HG02885 (cell line): Measurements from ENCODE around the gene HYPK.

ENCODE experiments used
- ATAC-seq: cut with Tn5 transposase; IDR thresholded peaks from one replicate; pipeline ENCODE4 v1.9.1; 2021; ENCODE audit warnings: mild to moderate bottlenecking; ENCODE audit not compliant: unreplicated experiment, poor library complexity

The HYPK gene, protein sequence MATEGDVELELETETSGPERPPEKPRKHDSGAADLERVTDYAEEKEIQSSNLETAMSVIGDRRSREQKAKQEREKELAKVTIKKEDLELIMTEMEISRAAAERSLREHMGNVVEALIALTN

DNA sequence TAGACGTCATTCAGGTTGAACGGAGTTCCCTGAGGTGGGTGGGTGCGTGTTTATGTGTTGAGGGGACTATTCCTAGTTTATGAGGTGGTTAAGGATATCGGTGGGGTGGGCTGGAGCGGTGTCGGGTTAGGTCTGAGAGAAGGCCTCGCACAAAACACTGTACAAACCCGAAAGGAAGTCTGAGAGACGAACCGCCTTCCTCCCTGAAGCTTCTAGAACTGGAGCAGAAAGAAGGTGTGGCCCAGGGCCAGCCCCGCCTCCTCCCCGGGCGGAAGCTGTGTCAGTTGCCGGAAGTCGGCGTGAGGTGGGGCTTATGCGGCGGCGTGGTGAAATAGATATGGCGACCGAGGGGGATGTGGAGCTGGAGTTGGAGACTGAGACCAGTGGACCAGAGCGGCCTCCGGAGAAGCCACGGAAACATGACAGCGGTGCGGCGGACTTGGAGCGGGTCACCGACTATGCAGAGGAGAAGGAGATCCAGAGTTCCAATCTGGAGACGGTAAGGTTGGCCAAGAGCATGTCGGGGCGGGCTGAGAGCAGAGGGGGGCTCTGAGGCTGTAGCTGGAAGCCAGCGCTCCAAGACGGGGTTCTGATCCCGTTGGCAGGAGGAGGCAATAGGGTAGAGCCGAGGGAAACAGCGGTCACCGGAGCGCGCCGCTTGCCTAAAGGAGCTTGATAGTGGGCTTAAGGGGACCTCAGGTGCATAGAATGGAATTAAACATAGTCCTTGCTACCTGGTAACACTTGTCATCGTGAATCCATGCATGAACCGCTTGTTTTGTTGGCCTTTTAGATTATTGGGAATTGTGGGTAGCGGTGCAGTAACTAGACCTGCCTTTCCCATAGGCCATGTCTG is at the start of gene HYPK:
Gene HYPK, plus strand, starts transcription at position 314 of the 856 bp plus-strand sequence. Its CDS starts 24 bp downstream, at position 338.
- ATAC-seq = peak; percentile 91

DNA sequence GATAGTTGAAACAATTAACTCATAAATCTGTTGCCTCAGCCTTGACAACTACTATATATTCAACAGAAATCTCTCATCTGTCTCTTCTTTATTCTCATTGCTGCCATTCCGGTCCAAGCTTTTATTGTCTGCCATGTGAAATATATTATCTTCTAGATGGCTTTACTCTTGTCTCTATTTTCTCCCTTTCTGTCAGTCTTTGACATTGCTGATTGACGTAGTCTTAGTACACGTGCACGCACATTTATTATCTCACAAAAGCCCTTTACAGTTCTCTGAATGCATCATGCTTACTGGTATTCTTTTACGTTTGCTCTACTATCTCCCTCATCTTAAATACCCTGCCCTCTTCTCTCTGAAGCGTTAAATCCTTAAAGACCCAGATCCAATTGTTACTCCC is 48.5 kb upstream of the HYPK start:
- ATAC-seq = no peak

DNA sequence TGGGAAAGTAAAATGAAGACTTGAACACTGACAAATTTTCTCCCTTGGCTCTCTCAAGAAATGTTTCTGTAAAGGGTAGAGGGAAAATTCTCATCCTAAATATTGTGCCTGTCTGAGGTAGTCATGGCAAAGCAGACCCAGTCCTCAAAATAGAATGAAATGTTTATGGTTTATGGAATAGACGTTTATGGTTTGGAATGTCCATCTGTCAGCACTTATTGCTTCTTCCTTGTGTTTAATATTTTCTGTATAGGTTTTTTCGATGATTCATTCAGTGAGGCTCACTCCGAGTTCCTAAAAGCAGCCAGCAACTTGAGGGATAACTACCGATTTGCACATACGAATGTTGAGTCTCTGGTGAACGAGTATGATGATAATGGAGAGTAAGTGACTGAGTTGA is 37.6 kb upstream of the HYPK start:
- no peak for ATAC-seq

DNA sequence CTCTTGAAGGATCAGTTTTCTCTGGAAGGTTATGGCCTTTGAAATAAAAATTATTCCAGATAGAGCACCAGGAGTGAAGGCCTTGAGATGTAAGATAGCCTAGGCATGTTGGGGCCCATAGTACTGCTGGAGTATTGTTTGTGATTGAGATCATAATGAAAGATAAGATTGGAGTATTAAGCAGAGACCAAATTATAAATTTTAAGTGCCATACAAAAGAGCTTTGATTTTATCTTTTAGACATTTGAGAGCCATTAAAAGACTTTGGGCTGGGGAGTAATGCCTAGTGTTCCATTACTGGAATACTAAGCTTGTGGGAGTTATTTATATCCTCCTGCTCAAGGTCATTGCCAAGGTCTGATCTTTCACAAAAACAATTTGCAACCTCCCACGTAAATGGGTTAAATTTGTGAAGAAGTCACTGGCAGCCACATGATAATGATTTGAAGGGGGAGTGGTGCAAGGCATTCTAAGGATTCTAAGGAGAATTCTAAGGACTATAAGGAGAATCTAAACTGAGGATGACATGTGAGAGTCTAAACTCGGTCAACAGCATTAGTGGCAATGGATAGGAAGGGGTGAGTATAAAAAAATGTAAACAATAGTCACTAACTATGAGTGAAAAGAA is 36.5 kb upstream of the HYPK start:
- no peak for ATAC-seq

DNA sequence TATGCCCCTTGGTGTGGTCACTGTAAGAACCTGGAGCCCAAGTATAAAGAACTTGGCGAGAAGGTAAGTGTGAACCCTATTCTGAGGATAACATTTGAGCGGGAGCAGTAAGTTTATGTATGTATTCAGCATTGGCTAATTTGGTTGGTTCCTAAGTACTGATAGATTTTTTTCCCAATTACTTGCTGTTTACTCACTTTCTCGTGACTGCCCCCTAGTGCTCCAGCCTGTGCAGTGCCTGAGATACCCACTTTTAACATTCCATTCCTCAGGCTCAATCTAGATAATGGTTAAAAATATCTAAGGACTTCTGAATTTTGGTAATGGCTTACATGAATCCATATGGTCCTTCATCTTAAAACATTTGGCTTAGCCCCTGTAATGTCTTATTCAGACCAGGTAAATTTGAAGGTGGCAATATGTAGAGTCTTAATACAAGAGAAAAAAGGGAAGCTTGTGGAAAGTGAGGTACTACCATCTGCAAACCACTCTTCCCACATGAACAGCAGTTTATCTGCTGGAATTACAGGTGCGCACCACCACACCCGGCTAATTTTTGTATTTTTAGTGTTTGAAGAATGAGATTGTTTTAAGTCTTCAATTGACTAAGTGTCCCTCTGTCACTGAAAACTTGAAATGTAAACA is 30.7 kb upstream of the HYPK start:
- no peak for ATAC-seq

DNA sequence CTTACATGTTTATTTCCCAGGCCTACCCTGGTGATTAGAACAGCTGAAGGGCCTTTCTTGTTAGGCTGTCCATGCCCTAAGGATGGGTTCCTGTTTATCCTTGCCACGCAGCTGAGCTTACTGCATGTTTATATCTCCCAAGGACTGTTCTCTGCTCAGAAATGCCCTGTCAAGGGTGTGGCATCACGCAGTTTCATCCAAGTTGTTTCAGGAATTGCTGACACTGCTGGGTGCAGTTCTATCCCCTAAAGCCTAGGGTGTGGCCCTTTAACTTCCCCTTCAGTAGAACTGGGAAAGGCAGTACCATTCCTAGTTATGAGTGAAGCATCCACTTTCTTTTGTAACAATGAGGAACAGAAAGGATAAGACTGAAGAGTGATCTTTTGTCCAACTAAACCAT is 28.6 kb upstream of the HYPK start:
- ATAC-seq = no peak

DNA sequence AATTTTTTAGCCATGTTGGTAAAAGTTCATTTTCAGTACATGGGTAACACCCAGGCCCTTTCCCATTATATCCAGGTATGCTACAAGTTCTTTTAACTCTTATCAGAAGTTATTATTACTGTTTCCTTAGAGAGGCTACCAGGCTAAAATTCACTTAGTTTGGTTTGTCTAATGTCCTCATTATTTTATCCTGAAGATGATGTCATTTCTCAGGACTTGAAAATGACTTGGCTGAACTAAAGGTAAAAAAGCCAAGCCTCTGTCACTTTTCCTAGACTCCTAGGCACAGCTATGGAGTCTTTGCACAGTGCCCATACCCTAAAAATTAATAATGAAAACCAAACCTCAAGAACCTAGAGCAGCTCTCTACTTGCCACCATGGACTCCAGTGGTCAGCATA is 27.8 kb upstream of the HYPK start:
- ATAC-seq = no peak

DNA sequence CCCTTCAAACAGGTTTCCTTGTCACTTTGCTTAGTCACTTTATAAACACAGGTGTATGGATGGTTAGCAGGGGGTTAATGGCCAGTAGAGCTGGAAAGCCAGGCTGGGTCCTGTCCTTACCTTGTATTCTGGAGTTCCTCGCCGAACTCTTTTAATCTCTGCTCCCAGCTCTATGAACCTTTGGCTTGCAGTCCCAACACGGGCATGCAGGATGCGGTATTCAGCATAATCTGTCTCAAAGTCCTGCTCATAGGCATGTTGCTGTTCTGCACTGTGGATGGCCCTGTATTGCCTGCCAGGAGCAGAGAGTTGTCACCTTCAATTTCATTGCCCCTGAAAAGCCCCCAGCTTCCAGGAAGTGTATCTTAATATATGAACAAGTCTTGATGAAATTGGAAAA is 26.3 kb upstream of the HYPK start:
- ATAC-seq = no peak

DNA sequence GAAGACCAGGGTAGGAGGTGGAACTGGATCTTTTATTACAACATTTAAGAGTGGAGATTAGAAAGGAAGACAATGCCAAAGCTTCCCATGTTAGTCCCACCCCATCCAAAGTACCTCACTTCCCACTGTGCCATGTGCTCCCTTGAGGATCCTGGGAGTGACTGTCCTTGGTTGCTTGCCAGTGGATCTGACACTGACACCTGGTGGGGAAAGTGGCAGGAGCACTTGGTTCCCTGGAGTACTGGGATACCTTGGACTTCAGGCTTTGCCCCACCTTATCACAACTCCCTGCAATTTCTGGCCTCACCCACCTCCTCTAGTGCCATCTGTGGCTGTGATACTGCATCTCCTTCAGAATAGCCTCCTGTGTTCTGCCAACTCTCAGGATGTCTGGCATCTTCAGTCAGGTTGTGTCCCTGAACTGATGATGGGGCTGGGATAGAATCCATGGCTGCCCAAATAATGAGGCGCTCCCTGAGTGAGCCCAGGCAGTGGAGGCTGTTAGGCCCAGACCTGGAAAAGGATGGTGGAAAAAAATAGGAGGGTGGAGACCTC is 24.9 kb upstream of the HYPK start:
- ATAC-seq = no peak

DNA sequence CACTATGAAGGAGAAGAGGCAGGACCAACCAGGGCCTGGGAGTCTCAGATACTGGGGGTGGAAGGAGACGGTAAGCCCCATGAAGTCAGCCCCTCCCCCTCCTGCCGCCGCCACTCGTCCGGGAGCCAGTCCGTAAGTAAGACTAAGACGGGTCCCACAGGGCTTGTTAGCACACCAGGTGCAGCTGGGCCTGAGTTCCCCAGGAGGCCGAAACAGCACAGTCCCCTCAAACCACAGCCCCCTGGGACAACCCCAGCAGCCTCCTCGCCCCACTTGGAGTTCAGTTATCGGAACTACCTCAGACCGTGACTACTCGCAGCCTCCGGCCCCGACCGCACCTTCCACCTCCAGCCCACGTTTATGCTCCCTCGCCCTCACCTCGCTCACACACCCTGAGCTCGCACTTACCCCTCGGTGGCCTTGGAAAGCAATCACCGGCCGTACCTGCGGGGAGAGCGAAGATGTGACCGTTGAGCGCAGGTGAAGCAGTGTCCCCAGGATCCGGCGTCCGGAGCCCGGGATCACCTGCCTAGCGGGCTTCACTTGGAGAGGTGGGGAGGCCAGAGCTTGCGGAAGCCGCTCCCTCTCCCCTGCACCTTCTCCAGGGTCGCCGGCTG is 24.2 kb upstream of the HYPK start:
- peak; percentile 57 for ATAC-seq

DNA sequence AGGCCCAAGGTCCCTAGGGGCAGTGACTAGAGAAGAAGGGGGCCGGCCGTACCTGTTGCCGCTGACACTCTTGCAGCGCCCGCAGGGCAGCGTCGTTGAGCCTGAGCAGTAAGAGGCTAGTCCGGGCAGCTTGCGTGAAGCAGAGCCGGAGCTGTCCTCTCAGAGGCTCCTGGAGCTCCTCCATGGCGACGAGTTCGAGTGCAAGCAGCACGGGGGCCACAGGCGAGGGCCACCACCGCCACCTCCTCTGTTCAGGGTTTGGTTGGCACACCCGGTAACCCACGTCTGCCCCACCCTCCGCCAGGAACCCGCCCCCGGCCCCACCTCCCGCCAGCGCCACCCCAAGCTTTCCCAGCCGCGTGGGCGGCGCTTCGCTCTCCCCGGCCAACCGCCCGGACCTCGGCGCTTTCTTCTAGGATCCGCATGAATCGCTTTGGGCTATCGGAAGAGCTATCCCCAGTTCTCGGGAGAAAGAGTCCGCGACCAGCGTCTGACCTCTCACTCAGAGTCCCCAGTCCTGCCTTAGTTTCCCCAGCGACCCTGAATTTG is 23.6 kb upstream of the HYPK start, which contains the start of gene ELL3:
Gene ELL3, minus strand, starts transcription at position 249 of the 549 bp plus-strand sequence. Its CDS starts 65 bp downstream, at position 184.
- ATAC-seq = peak; percentile 44

DNA sequence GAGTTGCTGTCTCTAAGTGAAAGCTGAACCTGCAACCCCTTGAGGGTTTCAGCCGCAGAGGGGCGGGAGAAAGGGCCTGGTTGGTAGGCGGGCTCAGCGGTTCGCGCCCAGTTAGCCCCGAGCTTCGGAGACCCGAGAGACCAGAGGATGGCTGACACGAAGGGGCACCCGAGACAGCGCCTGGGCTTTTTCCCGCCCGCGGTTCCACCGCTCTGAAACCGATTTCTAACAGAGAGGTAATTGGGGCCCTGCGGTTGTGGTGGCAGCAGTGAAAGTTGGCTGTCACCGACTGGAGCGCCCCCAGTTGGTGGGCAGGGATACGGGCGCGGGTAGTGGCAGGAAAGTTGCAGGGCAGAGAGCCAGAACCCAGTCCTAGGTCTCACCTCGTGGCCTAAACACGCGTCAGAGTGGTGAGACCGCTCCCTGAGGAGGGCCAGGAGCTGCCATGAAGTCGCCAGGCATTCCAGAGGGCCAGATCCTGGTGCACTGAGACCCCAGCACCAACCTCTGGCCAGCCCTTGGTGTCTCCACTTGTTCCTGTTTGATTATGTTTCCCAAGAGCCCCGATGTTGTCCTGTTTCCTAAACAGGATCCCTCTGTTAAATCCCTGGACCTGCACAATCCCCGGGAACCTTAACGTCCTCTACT is 23.0 kb upstream of the HYPK start:
- ATAC-seq = peak; percentile 61

DNA sequence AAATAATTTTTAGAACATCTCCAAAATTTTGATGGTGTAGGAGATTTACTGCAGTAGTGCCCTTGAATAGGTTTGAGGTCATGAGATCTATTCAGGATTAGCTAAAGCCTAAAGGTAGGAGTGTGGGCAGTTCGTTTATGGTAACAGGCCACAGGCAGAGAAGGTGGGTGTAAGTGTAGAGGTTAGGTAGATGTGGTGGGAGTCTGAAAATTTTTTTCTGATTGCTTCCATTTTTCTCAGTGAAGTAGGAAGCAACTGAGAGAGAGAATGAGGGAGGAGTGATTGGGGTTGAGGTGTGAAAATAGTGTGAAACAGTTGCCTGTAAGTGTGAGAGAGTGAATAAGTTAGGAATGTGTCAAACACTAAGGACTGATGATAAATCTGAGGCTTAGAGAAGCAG is 21.4 kb upstream of the HYPK start:
- ATAC-seq = no peak

DNA sequence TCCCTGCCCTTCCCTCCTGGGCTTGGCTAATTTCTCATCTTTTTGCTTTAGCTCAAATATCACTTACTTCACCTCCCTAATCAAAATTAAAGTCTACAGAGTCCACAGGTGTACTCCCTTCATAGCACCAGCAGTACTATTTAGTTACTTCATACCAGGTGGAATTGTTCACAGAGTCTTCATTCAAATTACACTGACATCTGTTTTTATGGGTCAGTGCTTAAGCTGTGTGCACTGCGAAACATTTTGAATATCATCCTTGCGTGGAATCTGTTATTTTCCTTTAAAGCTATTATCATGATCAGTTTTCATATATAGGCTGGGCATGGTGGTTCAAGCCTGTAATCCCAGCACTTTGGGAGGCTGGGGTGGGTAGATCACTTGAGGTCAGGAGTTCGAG is 11.0 kb upstream of the HYPK start:
- no peak for ATAC-seq

DNA sequence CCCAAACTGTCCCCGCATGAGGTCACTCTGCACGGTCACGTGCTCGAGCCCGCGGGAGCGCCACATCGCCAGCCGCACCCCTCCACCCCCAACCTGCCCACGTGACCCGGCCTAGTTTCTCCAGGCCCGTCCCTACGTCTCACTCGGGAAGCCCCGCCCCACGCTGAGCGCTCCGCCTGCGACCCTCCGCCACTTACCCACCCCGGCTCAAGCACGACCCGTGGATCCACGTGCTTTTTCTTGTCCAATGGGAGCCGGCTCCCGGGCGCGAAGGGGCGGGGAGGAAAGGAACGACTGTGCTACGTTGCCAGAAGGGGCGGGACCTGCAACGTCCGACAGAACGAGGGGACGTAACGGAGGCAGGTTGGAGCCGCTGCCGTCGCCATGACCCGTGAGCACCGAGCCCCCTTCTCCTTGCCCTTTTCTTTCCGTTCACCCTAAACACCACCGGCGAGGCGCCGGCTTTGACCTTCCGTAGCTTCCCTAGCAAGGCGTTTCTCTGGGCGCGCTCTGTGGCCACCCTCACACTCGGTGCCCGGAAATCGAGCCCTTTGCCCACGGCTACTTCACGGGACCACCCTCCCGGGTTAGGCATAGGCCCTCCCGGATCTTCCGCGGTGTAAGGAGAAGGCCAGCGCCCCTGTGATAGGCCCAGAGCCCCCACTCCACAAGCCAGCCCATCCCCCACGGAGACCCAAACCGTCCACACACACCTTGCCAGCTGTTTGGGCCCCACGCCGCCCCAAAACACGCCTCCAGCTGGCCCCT is 8.2 kb upstream of the HYPK start, which contains the start of gene SERF2:
Gene SERF2, plus strand, starts transcription at position 328 of the 768 bp plus-strand sequence. Its CDS starts 57 bp downstream, at position 385.
- ATAC-seq = peak; percentile 88

DNA sequence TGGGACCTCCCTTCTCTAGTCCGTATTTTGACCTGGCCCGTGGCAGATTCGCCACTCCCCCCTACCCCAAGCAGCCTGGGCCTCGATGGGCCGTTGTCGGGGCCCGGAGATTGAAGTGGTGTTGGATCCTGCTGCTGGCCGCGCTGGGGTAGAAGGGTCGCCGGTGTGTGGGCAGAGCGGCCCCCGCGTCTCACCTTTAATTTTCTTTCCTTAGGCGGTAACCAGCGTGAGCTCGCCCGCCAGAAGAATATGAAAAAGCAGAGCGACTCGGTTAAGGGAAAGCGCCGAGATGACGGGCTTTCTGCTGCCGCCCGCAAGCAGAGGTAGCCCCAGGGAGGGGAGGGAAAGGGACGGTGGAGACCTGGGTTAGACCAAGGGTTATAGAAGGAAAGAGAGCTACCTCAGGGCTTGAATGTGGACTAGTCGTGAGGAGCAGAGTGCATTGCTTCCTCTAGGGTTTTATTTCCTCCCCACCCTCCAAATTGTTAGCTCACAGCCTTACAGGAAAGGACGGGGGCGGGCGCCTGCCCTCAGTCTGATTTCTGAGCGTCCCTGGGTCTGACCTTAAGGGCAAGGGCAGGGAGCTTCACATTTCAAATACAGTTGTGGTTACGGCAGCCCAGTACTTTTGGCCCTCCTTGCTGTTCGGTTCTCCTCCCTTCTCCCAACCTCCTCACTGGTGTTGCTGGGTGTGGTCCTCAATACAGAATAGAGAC is 7.5 kb upstream of the HYPK start:
- ATAC-seq = no peak

DNA sequence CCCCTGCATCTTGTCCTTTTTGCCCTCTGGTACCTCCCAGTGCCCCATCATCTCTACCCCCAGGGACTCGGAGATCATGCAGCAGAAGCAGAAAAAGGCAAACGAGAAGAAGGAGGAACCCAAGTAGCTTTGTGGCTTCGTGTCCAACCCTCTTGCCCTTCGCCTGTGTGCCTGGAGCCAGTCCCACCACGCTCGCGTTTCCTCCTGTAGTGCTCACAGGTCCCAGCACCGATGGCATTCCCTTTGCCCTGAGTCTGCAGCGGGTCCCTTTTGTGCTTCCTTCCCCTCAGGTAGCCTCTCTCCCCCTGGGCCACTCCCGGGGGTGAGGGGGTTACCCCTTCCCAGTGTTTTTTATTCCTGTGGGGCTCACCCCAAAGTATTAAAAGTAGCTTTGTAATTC is 6.8 kb upstream of the HYPK start:
- ATAC-seq = no peak
